Measurements from ENCODE around the gene SENP7.
A peak's percentile ranks its signal among the peaks of the same experiment; 100 is the strongest.
"Not testable (repeated sequence)": the region's sequence is repeated elsewhere in the genome, so short reads cannot be mapped to it uniquely, and the experiment has no call there.

Gene SENP7

GRCh38 chr3:101521211-101521701 is 8.2 kb upstream of the SENP7 start:
- peak; percentile 25 for DNase-seq (ENCODE audit: low read depth)

DNA sequence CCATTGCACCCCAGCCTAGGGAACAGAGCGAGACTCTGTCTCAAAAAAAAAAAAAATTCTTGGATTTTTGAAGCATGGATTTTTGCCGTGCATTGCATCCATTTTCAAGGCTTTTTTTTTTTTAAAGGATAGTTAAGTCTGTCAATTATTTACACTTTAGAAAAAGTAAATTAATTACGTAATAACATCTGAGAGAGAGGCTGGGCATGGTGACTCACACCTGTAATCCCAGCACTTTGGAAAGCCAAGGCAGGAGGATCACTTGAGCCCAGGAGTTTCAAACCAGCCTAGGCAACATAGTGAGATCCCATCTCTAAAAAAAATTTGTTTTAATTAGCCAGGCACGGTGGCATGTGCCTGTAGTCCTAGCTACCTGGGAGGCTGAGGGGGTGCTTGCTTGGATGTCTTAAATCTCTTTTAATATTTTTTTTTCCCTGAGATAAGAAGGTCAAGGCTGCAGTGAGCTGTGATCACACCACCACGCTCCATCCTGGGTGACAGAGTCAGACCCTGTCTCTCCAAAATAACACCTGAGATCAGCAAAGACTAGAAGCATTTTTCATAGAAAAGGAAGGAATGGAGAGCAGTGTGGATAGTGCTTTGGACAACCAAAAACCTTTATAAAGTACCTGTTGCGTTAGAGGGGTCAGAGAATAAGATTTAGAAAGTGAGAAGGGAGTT is 6.8 kb upstream of the SENP7 start:
- no peak for DNase-seq (ENCODE audit: low read depth)

- DNase-seq (ENCODE audit: low read depth): peak; percentile 30
These were observed 5.4 kb upstream of the SENP7 start for GRCh38 chr3:101518421-101518871.

DNA sequence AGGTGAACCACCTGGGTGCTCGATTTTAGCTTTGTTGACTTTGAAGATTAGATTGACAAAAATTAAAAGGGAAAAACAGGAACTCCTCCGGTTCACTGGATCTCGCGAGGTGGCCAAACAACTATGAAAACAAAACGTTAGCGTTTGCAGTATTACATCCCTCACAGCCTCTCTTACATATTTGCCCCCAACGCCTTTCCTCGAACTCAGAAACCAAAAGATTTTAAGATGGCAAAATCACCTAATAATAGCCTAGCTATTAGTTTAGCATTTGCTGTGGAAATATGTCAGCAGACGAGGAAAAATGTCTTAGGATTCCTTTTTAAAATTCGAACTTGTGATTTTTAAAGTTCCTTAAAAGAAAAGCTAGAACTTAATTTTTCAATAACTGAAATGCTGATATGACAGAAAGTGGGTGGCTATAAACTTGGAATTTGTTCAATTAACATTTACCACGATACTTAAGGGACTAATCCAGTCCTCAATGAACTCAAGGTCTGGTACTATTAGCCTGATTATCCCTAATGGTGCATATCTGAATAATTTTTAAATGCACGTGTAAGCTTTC is 491 bp upstream of the SENP7 start:
- DNase-seq (ENCODE audit: low read depth): no peak

DNA sequence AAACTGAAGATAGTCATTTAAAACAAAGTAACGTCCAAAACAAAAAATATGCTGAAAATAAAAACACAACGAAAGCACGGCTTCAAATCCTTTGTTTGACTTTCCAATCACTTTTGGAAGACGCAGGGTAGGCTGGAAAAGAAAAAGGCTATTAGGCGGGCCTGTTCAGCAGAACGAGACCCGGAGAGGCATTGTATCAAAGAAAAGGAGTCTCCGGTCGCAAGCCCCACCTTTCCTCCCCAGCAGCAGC is 691 bp downstream of the SENP7 start:
- DNase-seq (ENCODE audit: low read depth): no peak

GRCh38 chr3:101509811-101510210 is 3.2 kb downstream of the SENP7 start:
- no peak for DNase-seq (ENCODE audit: low read depth)

DNA sequence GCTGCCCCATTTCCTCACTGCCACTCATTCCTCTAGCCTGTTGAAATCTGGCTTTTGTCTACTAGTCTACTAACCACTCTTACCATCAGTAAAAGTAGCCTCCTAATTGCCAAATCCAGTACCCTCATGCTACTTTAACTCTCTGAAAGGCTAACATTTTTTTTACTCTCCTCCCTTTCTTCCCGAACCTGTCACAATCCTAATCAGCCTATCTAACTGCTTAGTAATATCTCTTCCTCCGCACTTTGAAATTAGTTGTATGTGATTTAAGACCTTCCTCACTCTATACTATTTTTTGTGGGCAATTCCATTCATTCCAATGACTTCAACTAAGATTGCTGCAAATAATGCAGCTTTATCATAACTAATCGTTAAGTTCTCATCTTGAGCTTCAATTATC is 3.7 kb downstream of the SENP7 start:
- DNase-seq (ENCODE audit: low read depth): no peak

DNA sequence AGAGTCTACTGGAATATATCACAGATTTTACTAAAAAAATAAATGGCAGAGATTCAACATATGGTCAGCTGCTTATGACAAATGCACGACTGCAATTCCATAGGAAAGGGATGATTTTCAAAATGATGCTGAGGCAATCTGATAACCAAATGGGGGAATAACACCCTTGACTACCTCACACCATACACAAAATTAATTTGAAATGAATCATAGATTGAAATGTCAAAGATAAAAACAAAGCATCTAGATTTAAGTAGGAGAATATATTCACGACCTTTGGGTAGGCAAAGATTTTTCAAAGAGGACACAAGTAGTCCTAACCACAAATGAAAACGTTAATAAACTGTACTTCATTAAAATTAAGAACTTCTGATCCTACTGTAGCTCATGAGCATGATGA is 11.2 kb downstream of the SENP7 start:
- no peak for DNase-seq (ENCODE audit: low read depth)

- no peak for DNase-seq (ENCODE audit: low read depth)
These were observed 12.8 kb downstream of the SENP7 start for GRCh38 chr3:101500208-101500607.

- DNase-seq (ENCODE audit: low read depth): no peak
These were observed 15.2 kb downstream of the SENP7 start for GRCh38 chr3:101497803-101498202.

GRCh38 chr3:101495552-101495951 is 17.5 kb downstream of the SENP7 start:
- no peak for DNase-seq (ENCODE audit: low read depth)

DNA sequence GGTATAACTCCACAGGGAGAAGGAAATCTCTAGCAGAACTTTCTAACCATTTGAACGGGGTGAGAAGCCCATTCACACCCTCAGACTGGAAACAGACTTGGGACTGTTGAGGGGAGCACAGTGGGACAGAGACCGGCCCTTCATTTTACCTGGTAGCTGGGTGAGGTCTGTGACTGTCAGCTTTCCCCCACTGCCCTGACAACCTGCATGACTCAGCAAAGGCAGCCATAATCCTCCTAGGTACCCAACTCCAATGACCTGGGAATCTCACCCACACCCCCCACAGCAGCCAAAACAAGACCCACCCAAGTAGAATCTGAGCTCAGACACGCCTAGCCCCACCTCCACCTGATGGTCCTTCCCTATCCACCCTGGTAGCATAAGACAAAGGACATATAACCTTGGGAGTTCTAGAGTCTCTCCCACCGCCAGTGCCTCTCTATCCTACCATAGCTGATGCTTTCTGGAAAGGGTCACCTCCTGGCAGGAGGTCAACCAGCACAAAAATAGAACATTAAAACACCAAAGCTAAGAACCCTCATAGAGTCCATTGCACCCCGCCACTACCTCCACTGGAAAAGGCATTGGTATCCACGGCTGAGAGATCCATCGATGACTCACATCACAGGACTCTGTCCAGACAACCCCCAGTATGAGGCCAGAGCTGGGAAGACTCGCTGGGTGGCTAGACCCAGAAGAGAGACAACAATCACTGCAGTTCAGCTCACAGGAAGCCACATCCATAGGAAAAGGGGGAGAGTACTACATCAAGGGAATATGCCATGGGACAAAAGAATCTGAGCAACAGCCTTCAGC is 28.0 kb downstream of the SENP7 start:
- DNase-seq (ENCODE audit: low read depth): no peak

DNA sequence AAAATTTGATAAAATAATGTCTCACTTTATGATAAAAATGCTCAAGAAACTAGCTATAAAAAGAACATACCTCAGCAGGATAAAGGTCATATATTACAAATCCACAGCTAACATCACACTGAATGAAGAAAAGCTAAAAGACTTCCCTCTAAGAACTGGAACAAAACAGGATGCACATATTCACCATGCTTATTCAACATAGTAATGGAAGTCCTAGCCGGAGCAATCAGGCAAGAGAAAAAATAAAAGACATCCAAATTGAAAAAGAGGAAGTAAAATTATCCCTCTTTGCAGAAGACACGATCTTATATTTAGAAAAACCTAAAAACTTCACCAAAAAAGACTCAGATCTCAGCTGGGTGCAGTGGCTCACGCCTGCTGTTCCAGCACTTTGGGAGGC is 34.0 kb downstream of the SENP7 start:
- DNase-seq (ENCODE audit: low read depth): no peak

DNA sequence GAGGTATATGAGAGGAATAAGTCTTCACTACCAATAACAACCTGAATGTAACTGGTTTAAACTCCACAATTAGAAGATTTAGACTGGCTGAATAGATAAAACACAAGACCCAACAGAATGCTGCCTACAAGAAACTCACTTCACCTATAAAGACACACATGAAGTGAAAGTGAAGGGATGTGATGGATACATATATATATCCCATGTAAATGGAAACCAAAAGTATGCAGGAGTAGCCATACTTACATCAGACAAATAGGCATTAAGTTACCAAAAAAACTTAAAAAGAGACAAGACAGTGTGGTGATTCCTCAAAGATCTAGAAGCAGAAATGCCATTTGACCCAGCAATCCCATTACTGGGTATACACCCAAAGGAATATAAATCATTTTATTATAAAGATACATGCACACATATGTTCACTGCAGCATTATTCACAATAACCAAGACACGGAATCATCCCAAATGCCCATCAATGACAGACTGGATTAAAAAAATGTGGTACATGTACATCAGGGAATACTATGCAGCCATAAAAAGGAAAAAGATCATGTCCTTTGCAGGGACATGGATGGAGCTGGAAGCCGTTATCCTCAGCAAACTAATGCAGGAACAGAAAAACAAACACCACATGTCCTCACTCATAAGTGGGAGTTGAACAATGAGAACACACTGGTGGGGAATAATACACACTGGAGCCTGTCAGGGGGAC is 38.0 kb downstream of the SENP7 start:
- DNase-seq (ENCODE audit: low read depth): not testable (repeated sequence)

- DNase-seq (ENCODE audit: low read depth): not testable (repeated sequence)
These were observed 44.3 kb downstream of the SENP7 start for GRCh38 chr3:101468676-101469075.

DNA sequence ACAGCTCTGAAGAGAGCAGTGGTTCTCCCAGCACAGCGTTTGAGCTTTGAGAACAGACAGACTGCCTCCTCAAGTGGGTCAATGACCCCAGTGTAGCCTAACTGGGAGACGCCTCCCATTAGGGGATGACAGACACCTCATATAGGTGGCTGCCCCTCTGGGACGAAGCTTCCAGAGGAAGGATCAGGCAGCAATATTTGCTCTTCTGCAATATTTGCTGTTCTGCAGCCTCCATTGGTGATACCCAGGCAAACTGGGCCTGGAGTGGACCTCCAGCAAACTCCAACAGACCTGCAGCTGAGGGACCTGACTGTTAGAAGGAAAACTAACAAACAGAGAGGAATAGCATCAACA is 45.7 kb downstream of the SENP7 start:
- not testable (repeated sequence) for DNase-seq (ENCODE audit: low read depth)

DNA sequence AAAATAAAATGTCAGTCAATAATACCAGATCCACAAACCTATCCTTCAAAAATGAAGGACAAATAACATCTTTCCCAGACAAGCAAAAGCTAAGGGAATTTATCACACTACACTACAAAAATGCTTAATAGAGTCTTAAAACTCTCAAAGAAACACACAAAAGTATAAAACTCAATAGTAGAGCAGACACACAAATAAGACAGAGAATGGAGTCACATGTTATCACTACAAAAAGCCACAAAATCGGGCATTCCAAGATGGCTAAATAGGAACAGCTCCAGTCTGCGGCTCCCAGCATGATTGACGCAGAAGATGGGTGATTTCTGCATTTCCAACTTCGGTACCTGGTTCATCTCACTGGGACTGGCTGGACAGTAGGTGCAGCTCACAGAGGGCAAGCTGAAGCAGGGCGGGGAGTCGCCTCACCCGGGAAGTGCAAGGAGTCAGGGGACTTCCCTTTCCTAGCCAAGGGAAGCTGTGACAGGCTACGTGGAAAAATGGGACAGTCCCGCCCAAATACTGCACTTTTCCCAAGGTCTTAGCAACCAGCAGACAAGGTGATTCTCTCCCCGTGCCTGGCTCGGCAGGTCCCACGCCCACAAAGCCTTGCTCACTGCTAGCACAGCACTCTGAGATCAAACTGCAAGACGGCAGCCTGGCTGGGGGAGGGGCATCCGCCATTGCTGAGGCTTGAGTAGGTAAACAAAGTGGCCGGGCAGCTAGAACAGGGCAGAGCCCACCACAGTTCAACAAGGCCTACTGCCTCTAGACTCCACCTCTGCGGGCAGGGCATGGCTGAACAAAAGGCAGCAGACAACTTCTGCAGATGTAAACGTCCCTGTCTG is 46.3 kb downstream of the SENP7 start:
- no peak for DNase-seq (ENCODE audit: low read depth)

DNA sequence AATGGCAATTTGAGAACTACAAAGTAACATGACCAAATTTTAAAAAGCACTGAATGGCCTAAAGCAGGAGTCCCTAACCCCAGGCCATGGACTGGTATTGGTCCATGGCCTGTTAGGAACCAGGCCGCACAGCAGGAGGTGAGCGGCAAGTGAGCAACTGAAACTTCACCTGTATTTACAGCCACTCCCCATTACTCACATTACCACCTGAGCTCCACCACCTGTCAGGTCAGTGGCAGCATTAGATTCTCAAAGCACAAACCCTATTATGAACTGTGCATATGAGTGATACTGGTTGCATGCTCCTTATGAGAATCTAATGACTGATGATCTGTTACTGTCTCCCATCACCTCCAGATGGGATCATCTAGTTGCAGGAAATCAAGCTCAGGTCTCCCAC is 48.8 kb downstream of the SENP7 start:
- DNase-seq (ENCODE audit: low read depth): no peak

DNA sequence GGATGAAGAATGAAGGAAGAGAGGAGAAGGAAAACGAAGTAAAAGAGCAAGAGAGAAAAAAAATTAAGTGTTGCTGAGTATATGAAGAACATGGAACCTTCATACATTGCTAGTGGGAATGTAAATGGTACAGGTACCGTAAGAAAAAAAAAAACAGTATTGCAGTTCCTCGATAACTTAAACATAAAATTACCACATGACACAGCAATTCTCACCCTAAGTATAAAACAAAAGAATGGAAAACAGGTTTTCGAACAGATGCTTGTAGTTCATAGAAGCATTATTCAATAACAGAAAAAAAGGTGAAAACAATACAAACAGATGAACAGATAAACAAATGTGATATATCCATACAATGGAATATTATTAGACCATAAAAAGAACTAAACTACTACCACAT is 51.6 kb downstream of the SENP7 start:
- DNase-seq (ENCODE audit: low read depth): no peak

- no peak for DNase-seq (ENCODE audit: low read depth)
These were observed 54.6 kb downstream of the SENP7 start for GRCh38 chr3:101458387-101458786.

DNA sequence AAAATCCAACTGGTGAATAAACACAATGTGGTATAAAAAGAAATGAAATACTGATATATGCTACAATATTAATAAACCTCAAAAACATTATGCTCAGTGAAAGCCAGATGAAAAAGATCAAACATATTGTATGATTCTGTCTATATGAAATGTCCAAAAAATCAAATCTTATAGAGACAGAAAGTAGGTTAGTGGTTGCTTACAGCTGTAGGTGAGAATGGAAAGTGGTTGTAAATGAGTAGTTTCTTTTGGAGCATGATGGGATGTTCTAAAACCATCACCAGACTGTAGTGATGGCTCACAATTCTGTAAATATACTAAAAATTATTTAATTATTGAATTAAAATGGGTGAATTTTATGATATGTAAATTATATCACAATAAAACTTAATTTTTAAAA is 58.4 kb downstream of the SENP7 start:
- no peak for DNase-seq (ENCODE audit: low read depth)

DNA sequence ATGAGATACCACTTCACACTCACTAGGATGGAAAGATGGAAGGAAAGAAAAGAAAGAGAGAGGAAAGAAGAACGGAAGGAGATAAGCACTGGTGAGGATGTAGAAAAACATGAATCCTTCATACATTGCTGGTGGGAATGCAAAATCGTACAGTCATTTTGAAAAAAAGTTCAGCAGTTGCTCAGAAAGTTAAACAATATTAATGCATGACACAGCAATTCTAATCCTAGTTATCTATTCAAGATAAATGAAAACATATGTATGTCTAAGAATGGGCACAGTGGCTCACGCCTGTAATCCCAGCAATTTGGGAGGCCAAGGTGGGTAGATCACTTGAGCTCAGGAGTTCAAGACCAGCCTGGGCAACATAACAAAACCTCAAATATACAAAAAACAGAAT is 59.1 kb downstream of the SENP7 start:
- DNase-seq (ENCODE audit: low read depth): no peak
